Body of pancreas (tissue), 4 donors: ENCODE measurements around the gene THOP1.

ENCODE experiments used
- POLR2A ChIP-seq, 3 donors: fragments of 450-650 bp; IDR thresholded peaks; one replicate each; pipeline ENCODE4 v1.6.1; 2016; ENCODE audit warnings: antibody characterized with exemption in 3 of 3, mild to moderate bottlenecking in 2 of 3
- TF ChIP-seq, protein P1 (sequence below), 7 experiments: fragments of 450-650 bp in 4 of 7; fragments of 200-600 bp in 3 of 7; sonication (generic) in 3 of 7; IDR thresholded peaks; one replicate each; pipeline ENCODE4 v1.5.1; 2016 to 2019; ENCODE audit warnings: antibody characterized with exemption in 7 of 7

DNA sequence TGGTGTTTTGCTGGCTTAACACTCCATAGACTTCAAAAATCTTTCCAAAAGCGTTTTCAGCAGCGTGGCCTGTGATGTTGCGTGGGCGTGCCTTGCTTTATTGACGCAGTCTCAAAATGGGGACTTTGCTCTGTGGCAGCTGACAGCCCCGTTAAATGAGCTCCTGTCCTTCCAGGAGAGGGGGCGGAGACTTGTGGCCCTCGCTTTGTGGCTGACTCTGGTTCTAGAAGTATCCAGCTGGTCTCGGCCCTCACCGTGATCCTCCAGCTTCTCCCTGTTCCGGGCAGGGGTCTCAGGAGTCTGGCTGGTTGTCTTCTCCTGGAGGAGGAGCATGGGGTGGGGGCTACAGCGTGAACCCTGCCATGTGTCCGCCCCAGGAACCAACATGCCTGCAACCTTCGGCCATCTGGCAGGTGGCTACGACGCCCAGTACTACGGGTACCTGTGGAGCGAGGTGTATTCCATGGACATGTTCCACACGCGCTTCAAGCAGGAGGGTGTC lies 26.0 kb downstream of the THOP1 start:
- TF ChIP-seq, protein P1, sequence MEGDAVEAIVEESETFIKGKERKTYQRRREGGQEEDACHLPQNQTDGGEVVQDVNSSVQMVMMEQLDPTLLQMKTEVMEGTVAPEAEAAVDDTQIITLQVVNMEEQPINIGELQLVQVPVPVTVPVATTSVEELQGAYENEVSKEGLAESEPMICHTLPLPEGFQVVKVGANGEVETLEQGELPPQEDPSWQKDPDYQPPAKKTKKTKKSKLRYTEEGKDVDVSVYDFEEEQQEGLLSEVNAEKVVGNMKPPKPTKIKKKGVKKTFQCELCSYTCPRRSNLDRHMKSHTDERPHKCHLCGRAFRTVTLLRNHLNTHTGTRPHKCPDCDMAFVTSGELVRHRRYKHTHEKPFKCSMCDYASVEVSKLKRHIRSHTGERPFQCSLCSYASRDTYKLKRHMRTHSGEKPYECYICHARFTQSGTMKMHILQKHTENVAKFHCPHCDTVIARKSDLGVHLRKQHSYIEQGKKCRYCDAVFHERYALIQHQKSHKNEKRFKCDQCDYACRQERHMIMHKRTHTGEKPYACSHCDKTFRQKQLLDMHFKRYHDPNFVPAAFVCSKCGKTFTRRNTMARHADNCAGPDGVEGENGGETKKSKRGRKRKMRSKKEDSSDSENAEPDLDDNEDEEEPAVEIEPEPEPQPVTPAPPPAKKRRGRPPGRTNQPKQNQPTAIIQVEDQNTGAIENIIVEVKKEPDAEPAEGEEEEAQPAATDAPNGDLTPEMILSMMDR (IDR thresholded peaks at IDR 0.05): no peak
- TF ChIP-seq POLR2A (IDR thresholded peaks at IDR 0.05): no peak
